H1 (cell line): ENCODE data around the gene DAAM1. TPM values are rescaled to one million over a fixed set of nuclear protein-coding genes. Genes with fewer than 3 reads are reported as not detected.

Experiments used
- CTCF ChIA-PET: fragments of 300-600 bp; sonication (Branson Sonifier 250); formaldehyde crosslinking; loops from one replicate; lab custom pipeline; 2021; ENCODE audit not compliant: partially characterized antibody; lab: Charles Lee
- POLR2A ChIA-PET: fragments of 300-600 bp; sonication (Branson Sonifier 250); formaldehyde crosslinking; loops from one replicate; lab custom pipeline; 2021; ENCODE audit warnings: inconsistent platforms; ENCODE audit not compliant: partially characterized antibody; lab: Charles Lee
- DNase-seq, 2 experiments: peaks; one replicate each; pipeline versions ENCODE4 v3.0.0 to v3.0.0-alpha.2; 2010 to 2022; ENCODE audit warnings: low spot score in 2 of 2, low read depth in 1 of 2, mixed read lengths in 1 of 2
- FAIRE-seq: peaks from 2 replicates; lab custom pipeline; 2011; peaks lifted over from hg19 to GRCh38; lab: Jason Lieb, UNC
- H2AFZ ChIP-seq: 2 replicates; pipeline ENCODE4 v1.8.1; 2012; ENCODE audit warnings: low read length, inconsistent platforms
- H2AK5ac ChIP-seq: 2 replicates; pipeline ENCODE4 v1.6.1; 2013; ENCODE audit warnings: low read depth, low read length
- H2BK120ac ChIP-seq: replicated peaks from 2 replicates; pipeline ENCODE3; 2013; ENCODE audit warnings: low read depth, low read length, inconsistent platforms
- H2BK12ac ChIP-seq: 2 replicates; pipeline ENCODE4 v1.6.1; 2013; ENCODE audit warnings: low read depth, low read length
- H2BK15ac ChIP-seq: 2 replicates; pipeline ENCODE4 v1.6.1; 2013; ENCODE audit warnings: low read length
- H2BK20ac ChIP-seq: 2 replicates; pipeline ENCODE4 v1.6.1; 2013; ENCODE audit warnings: low read length
- H2BK5ac ChIP-seq: 2 replicates; pipeline ENCODE4 v1.6.1; 2013; ENCODE audit warnings: low read depth, low read length
- H3K14ac ChIP-seq: 2 replicates; pipeline ENCODE4 v1.6.1; 2013; ENCODE audit warnings: inconsistent platforms; ENCODE audit not compliant: insufficient read length
- H3K18ac ChIP-seq: 2 replicates; pipeline ENCODE4 v1.6.1; 2013; ENCODE audit warnings: low read length; ENCODE audit errors: extremely low read depth
- H3K23ac ChIP-seq: 2 replicates; pipeline ENCODE4 v1.6.1; 2013; ENCODE audit warnings: inconsistent platforms; ENCODE audit not compliant: insufficient read length
- H3K23me2 ChIP-seq: 2 replicates; pipeline ENCODE4 v1.6.1; 2013; ENCODE audit warnings: low read depth, low read length
- H3K27ac ChIP-seq: 2 replicates; pipeline ENCODE4 v1.6.1; 2011; ENCODE audit warnings: low read depth, low read length, inconsistent platforms
- H3K27me3 ChIP-seq, 4 experiments: replicated peaks in 1 of 4; 1 replicate in 1 of 4; 2 replicates in 3 of 4; pipeline versions ENCODE4 v1.6.1 to v1.8.1; 2011 to 2013; ENCODE audit warnings: low read length in 3 of 4, mild to moderate bottlenecking in 3 of 4, inconsistent platforms in 2 of 4, mixed read lengths in 2 of 4, moderate library complexity in 1 of 4; ENCODE audit not compliant: control insufficient read depth in 3 of 4, insufficient read depth in 3 of 4; ENCODE audit errors: extremely low read depth in 1 of 4
- H3K36me3 ChIP-seq, 4 experiments: 2 replicates each; pipeline versions ENCODE4 v1.6.1 to v1.8.1; 2011 to 2013; ENCODE audit warnings: mild to moderate bottlenecking in 4 of 4, low read length in 3 of 4, moderate library complexity in 2 of 4, control low read depth in 1 of 4, inconsistent platforms in 1 of 4; ENCODE audit not compliant: insufficient read depth in 4 of 4, control insufficient read depth in 2 of 4
- H3K4ac ChIP-seq: replicated peaks from 2 replicates; pipeline ENCODE3; 2013; ENCODE audit warnings: low read length, low read depth, mixed read lengths, inconsistent platforms; ENCODE audit not compliant: insufficient read length
- H3K4me1 ChIP-seq, 4 experiments: replicated peaks in 1 of 4; 1 replicate in 1 of 4; 2 replicates in 3 of 4; pipeline versions ENCODE4 v1.6.1 to v1.8.1; 2011 to 2013; ENCODE audit warnings: low read length in 3 of 4, inconsistent platforms in 2 of 4, mixed read lengths in 1 of 4; ENCODE audit not compliant: insufficient read depth in 4 of 4, control insufficient read depth in 3 of 4
- H3K4me2 ChIP-seq, 2 experiments: 2 replicates each; pipeline versions ENCODE4 v1.6.1 to v1.8.1; 2011 to 2013; ENCODE audit warnings: low read depth in 2 of 2, low read length in 2 of 2, control low read depth in 1 of 2, inconsistent platforms in 1 of 2, mild to moderate bottlenecking in 1 of 2; ENCODE audit not compliant: insufficient read depth in 1 of 2
- H3K4me3 ChIP-seq, 4 experiments: fragments of 200-600, 300-600 bp in 1 of 4; sonication (generic), shearing (Covaris generic), sonication (Bioruptor Twin) in 1 of 4; 2 replicates each; pipeline versions ENCODE4 v1.5.1 to v1.8.1; 2011 to 2016; ENCODE audit warnings: low read length in 4 of 4, low read depth in 3 of 4, control low read depth in 2 of 4, inconsistent platforms in 2 of 4, mild to moderate bottlenecking in 2 of 4, mixed read lengths in 1 of 4, moderate library complexity in 1 of 4; ENCODE audit not compliant: insufficient read depth in 2 of 4; ENCODE audit errors: extremely low read depth in 1 of 4
- H3K56ac ChIP-seq: replicated peaks from 2 replicates; pipeline ENCODE3; 2013; ENCODE audit warnings: low read depth, mild to moderate bottlenecking, mixed read lengths, low read length, inconsistent platforms; ENCODE audit not compliant: insufficient read length
- H3K79me1 ChIP-seq: 2 replicates; pipeline ENCODE4 v1.6.1; 2013; ENCODE audit warnings: low read depth, low read length, control low read depth
- H3K79me2 ChIP-seq, 2 experiments: 2 replicates each; pipeline versions ENCODE4 v1.6.1 to v1.8.1; 2012 to 2013; ENCODE audit warnings: low read length in 2 of 2, mild to moderate bottlenecking in 2 of 2, inconsistent platforms in 1 of 2; ENCODE audit not compliant: insufficient read depth in 2 of 2, control insufficient read depth in 1 of 2
- H3K9ac ChIP-seq, 4 experiments: replicated peaks in 1 of 4; 1 replicate in 1 of 4; 2 replicates in 3 of 4; pipeline versions ENCODE4 v1.6.1 to v1.8.1; 2011 to 2013; ENCODE audit warnings: low read depth in 3 of 4, low read length in 3 of 4, control low read depth in 2 of 4, mild to moderate bottlenecking in 2 of 4, moderate library complexity in 2 of 4, inconsistent platforms in 1 of 4; ENCODE audit errors: extremely low read depth in 1 of 4
- H3K9me3 ChIP-seq, 2 experiments: 2 replicates each; pipeline versions ENCODE4 v1.6.1 to v1.8.1; 2012 to 2013; ENCODE audit warnings: mild to moderate bottlenecking in 2 of 2, moderate library complexity in 2 of 2, control low read depth in 1 of 2, inconsistent platforms in 1 of 2, low read depth in 1 of 2, low read length in 1 of 2, mixed read lengths in 1 of 2; ENCODE audit not compliant: insufficient read depth in 2 of 2
- H4K20me1 ChIP-seq, 2 experiments: replicated peaks in 1 of 2; 2 replicates each; pipeline versions ENCODE3 to v1.8.1; 2011 to 2013; ENCODE audit warnings: inconsistent platforms in 2 of 2, low read length in 2 of 2, mild to moderate bottlenecking in 1 of 2; ENCODE audit not compliant: insufficient read depth in 2 of 2, control insufficient read depth in 1 of 2
- H4K5ac ChIP-seq: 2 replicates; pipeline ENCODE4 v1.6.1; 2013; ENCODE audit warnings: low read length, low read depth, mixed read lengths, inconsistent platforms; ENCODE audit not compliant: insufficient read length
- H4K8ac ChIP-seq: 2 replicates; pipeline ENCODE4 v1.8.0; 2013; ENCODE audit warnings: mild to moderate bottlenecking, moderate library complexity, low read length, inconsistent platforms; ENCODE audit not compliant: insufficient read depth; ENCODE audit errors: extremely low read depth
- H4K91ac ChIP-seq: replicated peaks from 2 replicates; pipeline ENCODE3; 2013; ENCODE audit warnings: low read length, mixed read lengths, inconsistent platforms; ENCODE audit not compliant: insufficient read length
- CBX8 ChIP-seq: fragments of 300-800, 300-1000 bp; sonication (generic); IDR thresholded peaks from 2 replicates; pipeline ENCODE4 v1.7.1; 2016; ENCODE audit warnings: low read depth, low read length, borderline replicate concordance
- RFX5 ChIP-seq: IDR thresholded peaks from 2 replicates; pipeline ENCODE4 v1.6.1; 2011; ENCODE audit warnings: low read depth, low read length, improper control_type of control experiment, borderline replicate concordance
- SIRT6 ChIP-seq: IDR thresholded peaks from one replicate; pipeline ENCODE4 v1.7.1; 2012; ENCODE audit warnings: low read length, inconsistent platforms
- ZNF274 ChIP-seq: IDR thresholded peaks from 2 replicates; pipeline ENCODE4 v1.7.0; 2012; ENCODE audit warnings: low read length, borderline replicate concordance; ENCODE audit errors: extremely low read depth
- WGBS, 2 experiments: shearing (Covaris generic) in 1 of 2; methylation state at CpG; one replicate each; pipeline versions ENCODE4 v1.1.6 to v1.1.7; 2013 to 2015; ENCODE audit warnings: low lambda C conversion rate in 2 of 2, mixed read lengths in 2 of 2, inconsistent platforms in 1 of 2, low coverage in 1 of 2, missing lambda C conversion rate in 1 of 2; ENCODE audit not compliant: insufficient replicate concordance in 2 of 2, insufficient coverage in 1 of 2, insufficient read length in 1 of 2; ENCODE audit errors: extremely low coverage in 1 of 2, missing lambda C conversion rate in 1 of 2; 5-methylcytosine and 5-hydroxymethylcytosine counted together
- polyA plus RNA-seq, 7 experiments: library from polyadenylated mRNA; depleted of rRNA in 3 of 7; stranded (reverse) in 5 of 7; unstranded in 2 of 7; fragments of >200 nt in 5 of 7; fragments of 200-250 nt in 2 of 7; gene quantifications; 1 replicate in 5 of 7; 2 replicates in 1 of 7; 4 replicates in 1 of 7; pipeline versions ENCODE4 v1.2.1 to v1.2.3, GENCODE V29; 2011 to 2013; ENCODE audit warnings: missing spikeins in 2 of 7, mixed read lengths in 2 of 7
- total RNA-seq: library from RNA; stranded (reverse); fragmentation: NEBNext Ultra II Directional; extraction: Animal tissue kit (Norgen Biotek cat#: 25700); gene quantifications from 2 replicates; pipeline ENCODE4 v1.2.1, GENCODE V29; 2021

The DAAM1 gene
- total and polyA plus RNA-seq, 2 of the 8 experiments (the other 6 are each of a cell fraction or from before 2014, with no cell fraction given), result 5.0 to 44.9 TPM

DNA sequence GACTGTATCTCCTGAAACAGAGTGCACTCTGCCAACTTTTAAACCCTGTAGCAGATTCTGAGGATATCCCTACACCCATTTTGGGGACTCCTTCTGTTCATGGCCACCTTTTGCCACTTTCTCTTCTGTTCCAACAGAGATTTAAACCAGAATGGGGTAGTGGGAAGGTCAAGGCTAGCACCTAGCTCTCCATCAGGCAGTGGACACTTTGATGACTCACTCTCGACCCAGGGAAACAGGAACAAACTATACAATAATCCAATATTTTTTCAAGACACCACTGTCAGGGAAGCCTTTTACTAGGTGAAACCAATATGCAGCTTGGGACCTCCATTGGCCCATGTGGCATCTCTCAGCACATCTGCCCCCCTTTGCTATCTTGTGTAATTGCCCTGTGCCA is 103.6 kb downstream of the DAAM1 start:
- Histone ChIP-seq H4K8ac (no peak overlapping the region), H2BK120ac (no peak overlapping the region), H4K20me1 (no peaks in the 10 kb centered on the region), H3K4me1 (no peaks in the 10 kb centered on the region), H3K4me3 (no peak overlapping the region), H3K79me2 (no peaks in the 10 kb centered on the region), H2BK15ac (no peak overlapping the region), H3K14ac (no peak overlapping the region), H4K91ac (no peak overlapping the region), H2BK20ac (no peak overlapping the region), H3K79me1 (no peaks in the 10 kb centered on the region), H3K23ac (no peak overlapping the region), H3K4ac (no peak overlapping the region), H3K9me3 (no peaks in the 10 kb centered on the region), H3K4me2 (no peak overlapping the region), H2AK5ac (no peak overlapping the region), H3K27ac (no peak overlapping the region), H2AFZ (no peak overlapping the region), H3K23me2 (no peaks in the 10 kb centered on the region), H3K18ac (no peak overlapping the region), H3K56ac (no peak overlapping the region), H3K9ac (no peak overlapping the region), H4K5ac (no peak overlapping the region), H2BK5ac (no peak overlapping the region), H3K36me3 (peaks cover 0 to 8% (median 0%) of the 10 kb centered on the region in 4 experiments; a peak in 3 of 8 replicates), H2BK12ac (no peak overlapping the region), H3K27me3 (no peaks in the 10 kb centered on the region)
- FAIRE-seq (no peak), DNase-seq (no peak)
- 87% methylated on average over 1 of the region's 1 CpG; no CpG with 5 or more reads in 1 of the 2 experiments for WGBS, 2 experiments
- POLR2A ChIA-PET, result no interaction called here
- CTCF ChIA-PET, result interaction anchor here (1.0 kb wide), 1 partner anchor 104 kb away, joined by 3 read pairs; the partner anchor contains the start of gene DAAM1
- no peak for TF ChIP-seq RFX5
- TF ChIP-seq ZNF274, result no peak
- TF ChIP-seq CBX8, result no peak
- no peak for TF ChIP-seq SIRT6
